Lower leg skin (tissue), 3 donors: ENCODE results near the gene RPP14.

Experiments
- CTCF ChIP-seq, 3 donors: fragments of 450-650 bp; IDR thresholded peaks; one replicate each; pipeline ENCODE4 v1.5.1; 2016; ENCODE audit warnings: antibody characterized with exemption in 3 of 3, mild to moderate bottlenecking in 3 of 3, moderate library complexity in 2 of 3
- POLR2A ChIP-seq, 2 donors: fragments of 450-650 bp; IDR thresholded peaks; one replicate each; pipeline ENCODE4 v1.6.1; 2016 to 2017; ENCODE audit warnings: antibody characterized with exemption in 2 of 2, mild to moderate bottlenecking in 1 of 2, moderate library complexity in 1 of 2

GRCh38 chr3:58323529-58324390 lies 17.7 kb downstream of the RPP14 start:
- TF ChIP-seq CTCF (IDR thresholded peaks at IDR 0.05), result no peak
- TF ChIP-seq POLR2A (IDR thresholded peaks at IDR 0.05), result no peak
